ENCODE results near the gene NEMP1. TPM values are rescaled to one million over a fixed set of nuclear protein-coding genes. Genes with fewer than 3 reads are reported as not detected.
"Not testable (repeated sequence)": the region's sequence is repeated elsewhere in the genome, so short reads cannot be mapped to it uniquely, and the experiment has no call there.

NEMP1 gene
- total and polyA plus RNA-seq, 4 donors, result 3.7 to 14.3 (median 7.7) TPM

DNA sequence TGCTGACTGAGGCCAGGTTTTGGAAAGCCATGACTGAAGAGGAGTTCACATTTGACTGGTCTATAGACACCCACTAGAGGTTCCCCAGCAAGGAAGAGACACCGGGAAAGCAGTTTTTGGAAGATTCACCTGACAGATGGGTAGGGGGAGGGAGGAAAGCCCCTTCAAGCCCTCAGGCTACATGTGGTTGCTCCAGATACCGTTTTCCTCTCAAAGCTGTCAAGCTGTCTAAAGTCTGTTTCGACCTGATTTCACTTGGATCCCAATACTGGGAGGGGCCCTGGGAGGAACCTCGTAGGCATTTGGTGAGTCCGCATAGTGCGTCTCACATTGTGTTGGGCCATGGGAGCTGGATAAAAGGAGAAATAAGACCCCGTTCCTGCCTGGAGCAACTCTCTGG lies 48.0 kb upstream of the NEMP1 start:
- WGBS, 2 donors, result 43 to 57% methylated on average over 7 of the region's 7 CpGs
- no peaks in the 10 kb centered on the region for H3K27me3 ChIP-seq (ENCODE audit: control insufficient read depth in 3 of 3, insufficient read depth in 3 of 3, low read length in 2 of 3)
- no peak overlapping the region for H3K4me3 ChIP-seq
- DNase-seq (no peak), ATAC-seq (ENCODE audit: insufficient read depth, low FRiP score) (no peak)
- no peak overlapping the region for H3K9ac ChIP-seq (ENCODE audit: insufficient read depth in 1 of 2, low read length in 2 of 2)
- TF ChIP-seq CTCF (IDR thresholded peaks at IDR 0.05; ENCODE audit: control extremely low read depth, extremely low read depth), result no peak
- peak overlapping the region in 1 of 2 donors; percentile 46 for H3K27ac ChIP-seq (ENCODE audit: low read depth in 1 of 2, low read length in 1 of 2)
- H3K4me1 ChIP-seq (ENCODE audit: control insufficient read depth in 5 of 5, insufficient read depth in 5 of 5, low read length in 5 of 5), result peaks cover 0 to 29% (median 6%) of the 10 kb centered on the region in 5 donors
- H3K9me3 ChIP-seq (ENCODE audit: control insufficient read depth in 4 of 4, insufficient read depth in 3 of 4, low read length in 3 of 4), result no peaks in the 10 kb centered on the region
- no peaks in the 10 kb centered on the region for H3K36me3 ChIP-seq (ENCODE audit: control insufficient read depth in 4 of 4, insufficient read depth in 4 of 4, low read length in 4 of 4)

DNA sequence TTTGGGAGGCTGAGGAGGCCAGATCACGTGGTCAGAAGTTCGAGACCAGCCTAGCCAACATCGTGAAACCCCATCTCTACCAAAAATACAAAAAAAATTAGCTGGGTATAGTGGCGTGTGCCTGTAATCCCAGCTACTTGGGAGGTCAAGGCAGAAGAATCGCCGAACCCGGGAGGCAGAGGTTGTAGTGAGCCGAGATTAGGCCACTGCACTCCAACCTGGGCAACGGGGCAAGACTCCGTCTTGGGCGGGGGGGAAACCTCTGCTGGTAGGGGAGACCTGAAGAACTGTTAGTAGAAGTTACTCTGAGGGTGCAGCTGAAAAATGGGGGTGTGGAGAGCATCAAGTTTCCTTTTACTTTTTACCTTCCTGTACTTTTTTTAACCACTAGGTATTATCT lies 47.5 kb upstream of the NEMP1 start:
- no peak overlapping the region for H3K27ac ChIP-seq (ENCODE audit: low read depth in 1 of 2, low read length in 1 of 2)
- no peak for TF ChIP-seq CTCF (IDR thresholded peaks at IDR 0.05; ENCODE audit: control extremely low read depth, extremely low read depth)
- 93 to 94% methylated on average over 11 of the region's 11 CpGs for WGBS, 2 donors

DNA sequence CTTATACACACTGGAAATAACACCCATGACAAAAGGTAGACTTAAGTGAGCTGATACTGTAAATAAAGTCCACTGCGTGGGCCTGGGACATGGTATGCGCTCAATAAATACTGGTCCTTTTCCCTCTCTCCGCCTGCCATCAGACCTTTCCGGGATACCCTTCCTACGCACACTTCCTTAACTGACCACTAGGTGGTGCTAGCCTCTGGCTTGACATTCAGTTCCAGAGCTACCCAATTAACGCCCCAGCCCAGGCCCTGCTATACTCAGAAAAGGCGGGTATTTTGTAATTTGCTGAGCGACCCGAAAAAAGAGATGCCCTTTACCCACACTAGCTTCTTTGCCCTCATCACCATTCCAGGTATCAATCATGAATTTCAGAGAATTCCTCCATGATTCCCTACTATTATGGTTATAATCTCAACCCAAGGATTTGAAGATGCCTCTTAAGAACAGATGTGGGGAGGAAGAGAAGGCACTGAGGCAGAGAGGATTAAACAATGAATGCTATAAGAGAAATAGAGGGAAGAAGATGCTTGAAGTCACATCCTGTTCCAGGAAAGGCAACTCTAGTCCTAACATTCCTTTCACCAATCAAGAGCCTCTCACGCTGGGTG lies 45.8 kb upstream of the NEMP1 start:
- Histone ChIP-seq H3K27ac (ENCODE audit: low read depth in 1 of 2, low read length in 1 of 2) (no peak overlapping the region), H3K27me3 (ENCODE audit: control insufficient read depth in 3 of 3, insufficient read depth in 3 of 3, low read length in 2 of 3) (no peaks in the 10 kb centered on the region), H3K36me3 (ENCODE audit: control insufficient read depth in 4 of 4, insufficient read depth in 4 of 4, low read length in 4 of 4) (no peaks in the 10 kb centered on the region), H3K4me3 (no peak overlapping the region), H3K4me1 (ENCODE audit: control insufficient read depth in 5 of 5, insufficient read depth in 5 of 5, low read length in 5 of 5) (peaks cover 0 to 10% (median 0%) of the 10 kb centered on the region in 5 donors), H3K9ac (ENCODE audit: insufficient read depth in 1 of 2, low read length in 2 of 2) (no peak overlapping the region), H3K9me3 (ENCODE audit: control insufficient read depth in 4 of 4, insufficient read depth in 3 of 4, low read length in 3 of 4) (no peaks in the 10 kb centered on the region)
- DNase-seq, result peak; percentile 79 to 87 (median 86)
- peak; percentile 96 for TF ChIP-seq CTCF (IDR thresholded peaks at IDR 0.05; ENCODE audit: control extremely low read depth, extremely low read depth)
- ATAC-seq (ENCODE audit: insufficient read depth, low FRiP score), result no peak
- 12 to 16% methylated on average over 10 of the region's 10 CpGs for WGBS, 2 donors

More for the DNA sequence above, 47.5 kb upstream of the NEMP1 start:
- H3K9me3 ChIP-seq (ENCODE audit: control insufficient read depth in 4 of 4, insufficient read depth in 3 of 4, low read length in 3 of 4), result no peaks in the 10 kb centered on the region
- ATAC-seq (ENCODE audit: insufficient read depth, low FRiP score), result no peak
- no peak for DNase-seq
- no peak overlapping the region for H3K9ac ChIP-seq (ENCODE audit: insufficient read depth in 1 of 2, low read length in 2 of 2)
- no peaks in the 10 kb centered on the region for H3K36me3 ChIP-seq (ENCODE audit: control insufficient read depth in 4 of 4, insufficient read depth in 4 of 4, low read length in 4 of 4)
- no peaks in the 10 kb centered on the region for H3K27me3 ChIP-seq (ENCODE audit: control insufficient read depth in 3 of 3, insufficient read depth in 3 of 3, low read length in 2 of 3)
- H3K4me3 ChIP-seq, result no peak overlapping the region
- H3K4me1 ChIP-seq (ENCODE audit: control insufficient read depth in 5 of 5, insufficient read depth in 5 of 5, low read length in 5 of 5), result peaks cover 0 to 24% (median 3%) of the 10 kb centered on the region in 5 donors

GRCh38 chr12:57123813-57124212 lies 45.2 kb upstream of the NEMP1 start:
- no peak for ATAC-seq (ENCODE audit: insufficient read depth, low FRiP score)
- no peak overlapping the region for H3K4me3 ChIP-seq
- H3K27me3 ChIP-seq (ENCODE audit: control insufficient read depth in 3 of 3, insufficient read depth in 3 of 3, low read length in 2 of 3), result no peaks in the 10 kb centered on the region
- no peak for TF ChIP-seq CTCF (IDR thresholded peaks at IDR 0.05; ENCODE audit: control extremely low read depth, extremely low read depth)
- H3K9me3 ChIP-seq (ENCODE audit: control insufficient read depth in 4 of 4, insufficient read depth in 3 of 4, low read length in 3 of 4), result no peaks in the 10 kb centered on the region
- no peak for DNase-seq
- H3K4me1 ChIP-seq (ENCODE audit: control insufficient read depth in 5 of 5, insufficient read depth in 5 of 5, low read length in 5 of 5), result peaks cover 0 to 13% (median 0%) of the 10 kb centered on the region in 5 donors
- no peak overlapping the region for H3K9ac ChIP-seq (ENCODE audit: insufficient read depth in 1 of 2, low read length in 2 of 2)
- no peak overlapping the region for H3K27ac ChIP-seq (ENCODE audit: low read depth in 1 of 2, low read length in 1 of 2)
- no peaks in the 10 kb centered on the region for H3K36me3 ChIP-seq (ENCODE audit: control insufficient read depth in 4 of 4, insufficient read depth in 4 of 4, low read length in 4 of 4)
- 49 to 61% methylated on average over 2 of the region's 2 CpGs for WGBS, 2 donors

DNA sequence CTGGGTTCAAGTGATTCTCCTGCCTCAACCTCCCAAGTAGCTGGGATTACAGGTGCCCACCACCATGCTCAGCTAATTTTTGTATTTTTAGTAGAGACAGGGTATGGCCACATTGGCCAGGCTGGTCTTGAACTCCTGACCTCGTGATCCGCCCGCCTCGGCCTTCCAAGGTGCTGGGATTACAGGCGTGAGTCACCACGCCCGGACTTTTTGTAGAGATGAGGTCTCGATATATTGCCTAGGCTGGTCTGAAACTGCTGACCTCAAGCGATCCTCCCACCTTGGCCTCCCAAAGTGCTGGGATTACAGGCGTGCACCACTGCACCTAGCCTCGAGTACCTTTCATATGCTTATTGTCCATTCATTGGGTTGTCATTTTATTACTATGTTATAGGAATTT lies 42.1 kb upstream of the NEMP1 start:
- H3K4me3 ChIP-seq; H3K4me1 ChIP-seq (ENCODE audit: control insufficient read depth in 5 of 5, insufficient read depth in 5 of 5, low read length in 5 of 5); H3K27me3 ChIP-seq (ENCODE audit: control insufficient read depth in 3 of 3, insufficient read depth in 3 of 3, low read length in 2 of 3); DNase-seq; H3K9me3 ChIP-seq (ENCODE audit: control insufficient read depth in 4 of 4, insufficient read depth in 3 of 4, low read length in 3 of 4); H3K27ac ChIP-seq (ENCODE audit: low read depth in 1 of 2, low read length in 1 of 2); ATAC-seq (ENCODE audit: insufficient read depth, low FRiP score); H3K36me3 ChIP-seq (ENCODE audit: control insufficient read depth in 4 of 4, insufficient read depth in 4 of 4, low read length in 4 of 4); H3K9ac ChIP-seq (ENCODE audit: insufficient read depth in 1 of 2, low read length in 2 of 2): not testable (repeated sequence)
- WGBS, 2 donors, result 92 to 99% methylated on average over 11 of the region's 11 CpGs

Data from lung (tissue), 12 donors.